HFF-Myc (cell line): ENCODE measurements around the gene TEF.
"Not testable (repeated sequence)": the region's sequence is repeated elsewhere in the genome, so short reads cannot be mapped to it uniquely, and the experiment has no call there.

Experiments
- DNase-seq: peaks from one replicate; pipeline ENCODE4 v3.0.0-alpha.2; 2011; ENCODE audit warnings: low read depth; ENCODE audit errors: extremely low read depth
- H3K4me3 ChIP-seq: replicated peaks from 2 replicates; pipeline ENCODE4 v1.5.1; 2011; ENCODE audit warnings: low read depth, mild to moderate bottlenecking, control low read depth, low read length
- TF ChIP-seq, protein P1 (sequence below): IDR thresholded peaks from 2 replicates; pipeline ENCODE4 v1.5.1; 2012; ENCODE audit warnings: mild to moderate bottlenecking, low read depth, low read length, control low read depth; ENCODE audit errors: missing control alignments

The TEF gene

DNA sequence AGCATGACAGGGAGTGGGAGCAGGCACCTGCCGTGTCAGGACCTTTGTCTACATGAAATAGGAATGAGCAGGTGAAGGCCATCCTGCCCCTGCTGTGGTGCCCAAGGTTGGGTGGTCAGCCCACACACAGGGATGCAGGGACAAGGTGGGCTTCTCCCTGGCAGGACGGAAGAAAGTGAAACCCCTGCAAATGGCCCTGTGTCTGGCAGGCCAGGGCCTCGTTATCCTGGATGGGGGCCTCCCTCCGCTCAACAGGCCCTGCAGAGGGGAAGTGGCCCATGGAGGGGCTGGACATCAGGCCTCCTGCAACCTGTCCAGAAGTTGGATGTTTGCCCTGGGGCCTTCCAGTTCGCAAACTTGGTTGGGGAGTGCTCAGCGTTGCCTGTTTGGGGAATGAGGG, 49.9 kb downstream of the TEF start:
- no peak for DNase-seq
- TF ChIP-seq, protein P1, sequence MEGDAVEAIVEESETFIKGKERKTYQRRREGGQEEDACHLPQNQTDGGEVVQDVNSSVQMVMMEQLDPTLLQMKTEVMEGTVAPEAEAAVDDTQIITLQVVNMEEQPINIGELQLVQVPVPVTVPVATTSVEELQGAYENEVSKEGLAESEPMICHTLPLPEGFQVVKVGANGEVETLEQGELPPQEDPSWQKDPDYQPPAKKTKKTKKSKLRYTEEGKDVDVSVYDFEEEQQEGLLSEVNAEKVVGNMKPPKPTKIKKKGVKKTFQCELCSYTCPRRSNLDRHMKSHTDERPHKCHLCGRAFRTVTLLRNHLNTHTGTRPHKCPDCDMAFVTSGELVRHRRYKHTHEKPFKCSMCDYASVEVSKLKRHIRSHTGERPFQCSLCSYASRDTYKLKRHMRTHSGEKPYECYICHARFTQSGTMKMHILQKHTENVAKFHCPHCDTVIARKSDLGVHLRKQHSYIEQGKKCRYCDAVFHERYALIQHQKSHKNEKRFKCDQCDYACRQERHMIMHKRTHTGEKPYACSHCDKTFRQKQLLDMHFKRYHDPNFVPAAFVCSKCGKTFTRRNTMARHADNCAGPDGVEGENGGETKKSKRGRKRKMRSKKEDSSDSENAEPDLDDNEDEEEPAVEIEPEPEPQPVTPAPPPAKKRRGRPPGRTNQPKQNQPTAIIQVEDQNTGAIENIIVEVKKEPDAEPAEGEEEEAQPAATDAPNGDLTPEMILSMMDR: no peak
- no peak overlapping the region for H3K4me3 ChIP-seq

DNA sequence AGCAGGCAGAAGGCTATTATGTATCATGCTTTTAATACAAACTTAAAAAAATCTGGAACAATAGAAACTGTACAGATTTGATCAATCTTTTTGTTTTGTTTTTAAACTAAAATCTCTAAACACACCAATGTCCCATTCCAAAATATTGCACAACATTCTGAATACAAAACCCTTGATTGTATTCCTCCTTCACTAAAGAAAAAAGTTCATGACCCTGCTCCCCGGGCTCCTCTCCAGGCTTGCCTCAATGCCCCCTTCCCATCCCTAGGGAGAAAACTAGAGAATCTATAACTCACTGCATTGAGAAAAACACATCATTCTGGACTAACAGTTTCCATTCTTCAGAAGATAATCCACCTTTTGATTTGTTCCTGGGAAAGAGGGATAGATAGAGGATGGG, 51.7 kb downstream of the TEF start:
- DNase-seq, H3K4me3 ChIP-seq: not testable (repeated sequence)

DNA sequence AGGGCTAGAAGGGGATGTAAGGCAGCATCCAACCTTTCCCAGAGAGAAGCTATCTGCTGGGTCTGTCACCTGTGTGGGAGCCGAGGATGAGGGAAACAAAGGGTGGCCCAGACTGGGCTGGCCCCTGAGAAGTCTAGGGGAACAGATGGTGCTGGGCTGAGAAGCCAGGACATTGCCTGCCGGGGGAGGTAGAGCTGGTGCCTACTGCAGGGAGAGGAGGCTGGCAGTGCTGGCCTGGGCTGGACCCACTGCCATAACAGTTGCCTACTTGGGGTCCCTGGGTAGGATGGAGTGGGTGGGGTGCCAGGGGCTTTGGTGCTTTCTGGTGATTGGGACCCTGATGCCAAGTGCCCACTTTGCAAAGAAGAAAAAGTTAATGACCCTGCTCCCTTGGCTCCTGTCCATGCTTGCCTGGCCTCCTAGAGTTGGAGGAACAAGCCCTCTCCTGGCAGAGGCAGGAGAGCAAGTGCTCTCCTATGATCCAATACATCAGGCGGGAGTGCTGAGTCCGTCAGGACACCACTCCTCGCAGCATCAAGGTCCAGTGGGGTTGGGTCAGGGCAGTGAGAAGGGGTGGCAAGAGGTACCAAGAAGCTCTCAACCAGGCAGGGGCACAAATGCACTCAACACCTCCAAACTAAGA, 52.7 kb downstream of the TEF start:
- not testable (repeated sequence) for H3K4me3 ChIP-seq, DNase-seq

DNA sequence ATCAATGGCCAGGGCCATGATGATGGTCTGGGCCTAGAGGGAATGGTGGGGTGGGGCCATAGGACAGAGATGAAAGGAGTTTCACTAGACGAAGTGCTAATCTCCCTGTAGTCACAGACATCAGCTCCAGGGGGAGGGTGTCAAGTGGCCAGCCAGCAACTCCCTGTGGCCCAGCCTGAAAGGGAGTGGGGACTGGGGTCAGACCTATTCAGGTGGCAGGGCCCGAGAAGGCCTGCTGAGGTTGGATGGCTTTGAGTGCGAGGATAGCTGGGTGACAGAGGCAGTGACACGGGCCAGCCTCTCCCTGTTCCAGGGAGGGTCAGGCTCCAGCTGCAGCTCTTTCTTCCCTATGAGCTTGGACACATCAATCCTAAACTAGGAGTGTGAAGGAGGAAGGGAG, 53.8 kb downstream of the TEF start:
- TF ChIP-seq, protein P1: no peak
- no peak for DNase-seq
- no peak overlapping the region for H3K4me3 ChIP-seq

DNA sequence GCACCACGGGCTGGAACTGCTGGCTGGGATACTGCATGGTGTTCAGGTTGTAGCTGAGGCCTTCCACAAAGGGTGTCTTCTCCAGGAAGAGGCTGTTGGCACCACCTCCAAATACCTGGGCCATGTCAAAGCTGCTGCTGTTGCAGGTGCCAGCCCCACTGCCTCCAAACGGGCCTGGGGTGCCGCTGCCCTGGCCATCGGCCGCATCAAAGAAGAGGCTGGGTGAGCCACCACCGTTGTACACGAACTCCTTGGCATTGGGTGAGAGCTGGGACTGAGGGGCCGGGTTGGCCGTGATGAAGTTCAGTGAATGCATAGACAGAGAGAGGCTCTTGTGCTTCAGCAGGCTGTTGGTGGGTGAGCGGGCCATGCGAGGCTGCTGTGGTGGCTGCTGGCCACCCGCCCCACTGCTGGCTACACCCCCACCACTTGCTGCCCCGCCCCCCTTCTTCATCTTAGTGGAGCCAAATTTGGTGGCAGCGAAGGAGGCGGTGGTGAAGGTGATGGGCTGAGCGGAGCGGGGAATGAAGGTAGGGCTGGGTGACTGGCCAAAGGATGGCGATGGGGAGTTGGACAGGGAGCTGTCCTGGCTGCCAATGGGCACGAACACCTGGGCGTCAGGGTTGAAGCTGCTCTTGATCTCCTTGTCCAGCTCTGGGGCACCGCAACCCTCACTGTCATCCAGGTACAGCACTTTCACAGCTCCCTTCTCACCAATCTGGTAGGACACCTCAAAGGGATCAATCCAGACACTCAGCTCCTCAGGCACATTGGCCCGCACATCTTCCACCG, 54.8 kb downstream of the TEF start:
- DNase-seq: no peak
- TF ChIP-seq, protein P1: no peak

DNA sequence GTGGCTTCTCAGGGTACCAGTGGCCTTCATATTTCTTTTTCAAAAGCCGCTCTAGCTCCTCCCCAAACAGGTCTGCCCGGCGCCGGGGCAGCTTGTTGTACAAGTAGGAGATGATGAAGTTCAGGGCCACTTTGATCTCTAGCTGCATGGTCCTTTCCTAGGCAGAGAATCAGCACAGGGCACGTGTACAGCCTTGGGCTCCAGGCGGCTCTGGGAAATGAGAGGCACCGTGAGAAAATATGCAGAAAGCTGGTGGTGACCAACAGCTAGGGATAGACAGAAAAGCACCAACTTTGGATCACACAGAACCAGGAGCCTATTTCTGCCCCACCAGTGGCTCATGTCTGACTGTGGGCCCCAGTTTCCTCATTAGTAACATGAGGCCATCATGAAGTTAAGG, 55.5 kb downstream of the TEF start:
- no peak for DNase-seq
- no peak overlapping the region for H3K4me3 ChIP-seq
- TF ChIP-seq, protein P1: no peak

More for the DNA sequence above, 54.8 kb downstream of the TEF start:
- H3K4me3 ChIP-seq: no peak overlapping the region

DNA sequence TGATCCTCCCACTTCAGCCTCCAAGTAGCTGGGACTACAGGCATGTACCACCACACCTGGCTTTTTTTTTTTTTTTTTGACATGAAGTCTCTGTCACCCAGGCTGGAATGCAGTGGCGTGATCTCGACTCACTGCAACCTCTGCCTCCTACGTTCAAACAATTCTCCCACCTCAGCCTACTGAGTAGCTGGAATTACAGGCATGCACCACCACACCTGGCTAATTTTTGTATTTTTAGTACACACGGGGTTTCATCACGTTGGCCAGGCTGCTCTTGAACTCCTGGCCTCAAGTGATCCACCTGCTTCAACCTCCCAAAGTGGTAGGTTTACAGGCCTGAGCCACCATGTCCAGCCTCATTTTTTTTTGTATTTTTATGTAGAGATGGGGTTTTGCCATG, 58.8 kb downstream of the TEF start:
- not testable (repeated sequence) for H3K4me3 ChIP-seq, DNase-seq

DNA sequence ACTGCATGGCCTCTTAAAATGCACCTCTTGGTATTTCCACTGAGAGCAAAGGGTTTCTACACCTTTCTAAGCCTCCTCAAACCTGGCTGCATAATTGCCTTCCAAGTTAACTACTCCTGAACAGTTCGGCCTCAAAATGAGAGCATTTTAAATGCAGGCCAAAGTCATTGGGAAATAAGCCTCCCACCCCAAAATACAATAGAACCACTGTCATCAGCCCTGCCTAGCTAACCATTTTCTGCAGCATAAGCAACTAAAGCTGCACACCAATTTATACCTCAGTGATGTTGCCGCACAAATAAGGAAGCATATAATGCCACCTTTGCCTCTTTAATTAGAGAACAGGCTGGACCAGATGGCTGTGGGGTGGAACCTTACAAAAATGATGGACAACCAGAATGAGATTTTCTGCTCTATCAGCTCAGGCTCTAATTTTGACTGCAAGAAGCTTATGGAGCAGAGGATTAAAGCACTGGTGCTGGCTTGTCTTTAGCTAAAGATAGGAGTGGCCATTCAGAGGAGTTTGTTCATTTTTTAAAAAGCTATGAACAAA, 60.6 kb downstream of the TEF start:
- TF ChIP-seq, protein P1: no peak
- H3K4me3 ChIP-seq: no peak overlapping the region
- no peak for DNase-seq
